ENCODE results near the gene C4orf51. TPM values are rescaled to one million over a fixed set of nuclear protein-coding genes. Genes with fewer than 3 reads are reported as not detected.
A peak's percentile ranks its signal among the peaks of the same experiment; 100 is the strongest.
"Not testable (repeated sequence)": the region's sequence is repeated elsewhere in the genome, so short reads cannot be mapped to it uniquely, and the experiment has no call there.

Gene C4orf51
- total RNA-seq (not detected), polyA plus RNA-seq (ENCODE audit: insufficient read depth in 1 of 8, insufficient read length in 8 of 8, low replicate concordance in 1 of 8) (not detected)
- long read RNA-seq, donor 1: 0 reads
- long read RNA-seq, donor 2: 0 reads
- long read RNA-seq, donor 3, partial matches to known transcripts: 8 of 8 reads
- long read RNA-seq, donor 3, other reads (novel, unspliced or antisense): 0 of 8 reads
- long read RNA-seq, donor 4: 0 reads
- long read RNA-seq, donor 5, partial matches to known transcripts: 13 of 13 reads
- long read RNA-seq, donor 5, other reads (novel, unspliced or antisense): 0 of 13 reads
- long read RNA-seq, donor 6: 0 reads
- long read RNA-seq, donor 7: 0 reads
- long read RNA-seq, donor 8: 0 reads
- long read RNA-seq, donor 9: 0 reads
- long read RNA-seq, donor 10: 0 reads
- long read RNA-seq, donor 11: 0 reads

GRCh38 chr4:145679991-145680455 is at the start of gene C4orf51:
TSS of gene C4orf51 (plus strand) at chr4:145680146. CDS start at chr4:145680204, 58 bp downstream.
- DNase-seq: peak; percentile 64
- Histone ChIP-seq H3K27me3 (ENCODE audit: control insufficient read depth, insufficient read depth, low read length) (no peaks in the 10 kb centered on the region), H3K36me3 (ENCODE audit: control insufficient read depth, insufficient read depth, low read length) (no peaks in the 10 kb centered on the region), H3K9me3 (replicated peaks; ENCODE audit: control insufficient read depth, low read depth, low read length) (no peaks in the 10 kb centered on the region), H3K4me3 (ENCODE audit: low read length) (no peak within 1 kb of the TSS), H3K27ac (ENCODE audit: low read length) (peak within 1 kb of the TSS; percentile 71), H3K4me1 (ENCODE audit: control insufficient read depth, insufficient read depth, low read length) (peaks cover 4% of the 10 kb centered on the region)
- 26% methylated on average over 4 of the region's 6 CpGs for WGBS (ENCODE audit: insufficient coverage)

- Histone ChIP-seq H3K27me3 (ENCODE audit: control insufficient read depth, insufficient read depth, low read length) (no peaks in the 10 kb centered on the region), H3K4me1 (ENCODE audit: control insufficient read depth, insufficient read depth, low read length) (peaks cover 10% of the 10 kb centered on the region), H3K9me3 (replicated peaks; ENCODE audit: control insufficient read depth, low read depth, low read length) (no peaks in the 10 kb centered on the region), H3K27ac (ENCODE audit: low read length) (no peak overlapping the region), H3K36me3 (ENCODE audit: control insufficient read depth, insufficient read depth, low read length) (peaks cover 15% of the 10 kb centered on the region), H3K4me3 (ENCODE audit: low read length) (no peak overlapping the region)
- no peak for DNase-seq
- no CpG with 5 or more reads among the region's 1 CpG for WGBS (ENCODE audit: insufficient coverage)
These were observed 44.8 kb upstream of the C4orf51 start for GRCh38 chr4:145635117-145635516.

GRCh38 chr4:145635630-145636029 is 44.3 kb upstream of the C4orf51 start:
- Histone ChIP-seq H3K36me3 (ENCODE audit: control insufficient read depth, insufficient read depth, low read length) (peaks cover 15% of the 10 kb centered on the region), H3K27ac (ENCODE audit: low read length) (no peak overlapping the region), H3K9me3 (replicated peaks; ENCODE audit: control insufficient read depth, low read depth, low read length) (no peaks in the 10 kb centered on the region), H3K4me1 (ENCODE audit: control insufficient read depth, insufficient read depth, low read length) (peaks cover 13% of the 10 kb centered on the region), H3K4me3 (ENCODE audit: low read length) (no peak overlapping the region), H3K27me3 (ENCODE audit: control insufficient read depth, insufficient read depth, low read length) (no peaks in the 10 kb centered on the region)
- DNase-seq: no peak

- Histone ChIP-seq H3K9me3 (replicated peaks; ENCODE audit: control insufficient read depth, low read depth, low read length) (no peaks in the 10 kb centered on the region), H3K27ac (ENCODE audit: low read length) (no peak overlapping the region), H3K27me3 (ENCODE audit: control insufficient read depth, insufficient read depth, low read length) (no peaks in the 10 kb centered on the region), H3K36me3 (ENCODE audit: control insufficient read depth, insufficient read depth, low read length) (peaks cover 7% of the 10 kb centered on the region), H3K4me1 (ENCODE audit: control insufficient read depth, insufficient read depth, low read length) (peaks cover 15% of the 10 kb centered on the region), H3K4me3 (ENCODE audit: low read length) (no peak overlapping the region)
- no CpG with 5 or more reads among the region's 6 CpGs for WGBS (ENCODE audit: insufficient coverage)
- no peak for DNase-seq
These were observed 40.7 kb upstream of the C4orf51 start for GRCh38 chr4:145639186-145639698.

GRCh38 chr4:145640236-145640635 is 39.7 kb upstream of the C4orf51 start:
- H3K36me3 ChIP-seq (ENCODE audit: control insufficient read depth, insufficient read depth, low read length); H3K9me3 ChIP-seq (replicated peaks; ENCODE audit: control insufficient read depth, low read depth, low read length); H3K27ac ChIP-seq (ENCODE audit: low read length); H3K27me3 ChIP-seq (ENCODE audit: control insufficient read depth, insufficient read depth, low read length); H3K4me3 ChIP-seq (ENCODE audit: low read length); H3K4me1 ChIP-seq (ENCODE audit: control insufficient read depth, insufficient read depth, low read length): not testable (repeated sequence)
- 25% methylated on average over 1 of the region's 2 CpGs for WGBS (ENCODE audit: insufficient coverage)
- peak; percentile 49 for DNase-seq

- H3K4me3 ChIP-seq (ENCODE audit: low read length): no peak overlapping the region
- WGBS (ENCODE audit: insufficient coverage): no CpG with 5 or more reads among the region's 1 CpG
- H3K4me1 ChIP-seq (ENCODE audit: control insufficient read depth, insufficient read depth, low read length): peaks cover 5% of the 10 kb centered on the region
- peaks cover 4% of the 10 kb centered on the region for H3K36me3 ChIP-seq (ENCODE audit: control insufficient read depth, insufficient read depth, low read length)
- no peak for DNase-seq
- H3K27me3 ChIP-seq (ENCODE audit: control insufficient read depth, insufficient read depth, low read length): no peaks in the 10 kb centered on the region
- H3K9me3 ChIP-seq (replicated peaks; ENCODE audit: control insufficient read depth, low read depth, low read length): no peaks in the 10 kb centered on the region
- no peak overlapping the region for H3K27ac ChIP-seq (ENCODE audit: low read length)
These were observed 36.7 kb upstream of the C4orf51 start for GRCh38 chr4:145643295-145643694.

- Histone ChIP-seq H3K4me1 (ENCODE audit: control insufficient read depth, insufficient read depth, low read length) (peaks cover 5% of the 10 kb centered on the region), H3K36me3 (ENCODE audit: control insufficient read depth, insufficient read depth, low read length) (no peaks in the 10 kb centered on the region), H3K27me3 (ENCODE audit: control insufficient read depth, insufficient read depth, low read length) (no peaks in the 10 kb centered on the region), H3K4me3 (ENCODE audit: low read length) (no peak overlapping the region), H3K27ac (ENCODE audit: low read length) (no peak overlapping the region), H3K9me3 (replicated peaks; ENCODE audit: control insufficient read depth, low read depth, low read length) (no peaks in the 10 kb centered on the region)
- no peak for DNase-seq
- 100% methylated on average over 1 of the region's 3 CpGs for WGBS (ENCODE audit: insufficient coverage)
These were observed 35.2 kb upstream of the C4orf51 start for GRCh38 chr4:145644699-145645098.

- H3K4me1 ChIP-seq (ENCODE audit: control insufficient read depth, insufficient read depth, low read length): no peaks in the 10 kb centered on the region
- no peaks in the 10 kb centered on the region for H3K9me3 ChIP-seq (replicated peaks; ENCODE audit: control insufficient read depth, low read depth, low read length)
- no peak overlapping the region for H3K4me3 ChIP-seq (ENCODE audit: low read length)
- no peak overlapping the region for H3K27ac ChIP-seq (ENCODE audit: low read length)
- H3K27me3 ChIP-seq (ENCODE audit: control insufficient read depth, insufficient read depth, low read length): no peaks in the 10 kb centered on the region
- peaks cover 22% of the 10 kb centered on the region for H3K36me3 ChIP-seq (ENCODE audit: control insufficient read depth, insufficient read depth, low read length)
- DNase-seq: no peak
- WGBS (ENCODE audit: insufficient coverage): no CpG with 5 or more reads among the region's 1 CpG
These were observed 23.8 kb upstream of the C4orf51 start for GRCh38 chr4:145656156-145656555.

GRCh38 chr4:145660064-145660463 is 19.9 kb upstream of the C4orf51 start:
- 81% methylated on average over 3 of the region's 3 CpGs for WGBS (ENCODE audit: insufficient coverage)

GRCh38 chr4:145663194-145663593 is 16.8 kb upstream of the C4orf51 start:
- WGBS (ENCODE audit: insufficient coverage): 80% methylated on average over 1 of the region's 3 CpGs
- Histone ChIP-seq H3K4me3 (ENCODE audit: low read length) (no peak overlapping the region), H3K4me1 (ENCODE audit: control insufficient read depth, insufficient read depth, low read length) (no peaks in the 10 kb centered on the region), H3K9me3 (replicated peaks; ENCODE audit: control insufficient read depth, low read depth, low read length) (no peaks in the 10 kb centered on the region), H3K27ac (ENCODE audit: low read length) (no peak overlapping the region), H3K27me3 (ENCODE audit: control insufficient read depth, insufficient read depth, low read length) (no peaks in the 10 kb centered on the region), H3K36me3 (ENCODE audit: control insufficient read depth, insufficient read depth, low read length) (no peaks in the 10 kb centered on the region)
- DNase-seq: peak; percentile 10

More at GRCh38 chr4:145660064-145660463, 19.9 kb upstream of the C4orf51 start:
- Histone ChIP-seq H3K4me1 (ENCODE audit: control insufficient read depth, insufficient read depth, low read length) (no peaks in the 10 kb centered on the region), H3K27me3 (ENCODE audit: control insufficient read depth, insufficient read depth, low read length) (no peaks in the 10 kb centered on the region), H3K27ac (ENCODE audit: low read length) (no peak overlapping the region), H3K9me3 (replicated peaks; ENCODE audit: control insufficient read depth, low read depth, low read length) (no peaks in the 10 kb centered on the region), H3K4me3 (ENCODE audit: low read length) (no peak overlapping the region), H3K36me3 (ENCODE audit: control insufficient read depth, insufficient read depth, low read length) (peaks cover 6% of the 10 kb centered on the region)
- no peak for DNase-seq

Data from muscle of leg (tissue), 16 donors.